Measurements from ENCODE around the gene HLA-G. TPM values are rescaled to one million over a fixed set of nuclear protein-coding genes. Genes with fewer than 3 reads are reported as not detected.

The HLA-G gene
- total RNA-seq: not detected in 2 replicates

GRCh38 chr6:29827579-29828470 lies at the start of gene HLA-G:
Gene HLA-G (plus strand): TSS chr6:29827825. CDS start chr6:29827845, 20 bp downstream.

Small RNAs within 50 kb of the gene (small RNA-seq; reads per million reads assigned to genes)
- not detected for gene MICG

Other genes with a start within 250 kb of the HLA-G start
- not detected in 2 replicates for gene OR2H2, start 242.7 kb upstream of the HLA-G start, total RNA-seq
- gene GABBR1, start 194.6 kb upstream of the HLA-G start, total RNA-seq: 16.2 TPM in 2 replicates
- not detected in 2 replicates for gene MOG, start 170.7 kb upstream of the HLA-G start, total RNA-seq
- gene ZFP57, start 146.7 kb upstream of the HLA-G start, total RNA-seq: 2.5 TPM in 1 of 2 replicates, not detected in the other
- 2.9 and 4.5 TPM in 2 replicates for gene HLA-F, start 104.4 kb upstream of the HLA-G start, total RNA-seq
- 166 and 246 TPM in 2 replicates for gene HLA-A, start 114.7 kb downstream of the HLA-G start, total RNA-seq
- 17.7 and 23.8 TPM in 2 replicates for gene POLR1H, start 233.4 kb downstream of the HLA-G start, total RNA-seq
- 31.0 and 32.8 TPM in 2 replicates for gene PPP1R11, start 239.4 kb downstream of the HLA-G start, total RNA-seq
- gene RNF39, start 247.9 kb downstream of the HLA-G start, total RNA-seq: not detected in 2 replicates